ENCODE data around the gene ZNF384.

ZNF384 gene

GRCh38 chr12:6699259-6699988, 10.2 kb upstream of the ZNF384 start:
- DNase-seq = no peak

GRCh38 chr12:6698352-6699046, 9.3 kb upstream of the ZNF384 start:
- DNase-seq = no peak

GRCh38 chr12:6697584-6698351, 8.6 kb upstream of the ZNF384 start:
- peak; percentile 56 for DNase-seq

- DNase-seq = no peak
These were observed 7.8 kb upstream of the ZNF384 start for GRCh38 chr12:6696690-6697583.

GRCh38 chr12:6695313-6696045, 6.3 kb upstream of the ZNF384 start:
- no peak for DNase-seq

- DNase-seq = no peak
These were observed 5.5 kb upstream of the ZNF384 start for GRCh38 chr12:6694701-6695100.

- DNase-seq = no peak
These were observed 4.7 kb upstream of the ZNF384 start for GRCh38 chr12:6693832-6694355.

- no peak for DNase-seq
These were observed 3.7 kb upstream of the ZNF384 start for GRCh38 chr12:6692888-6693287.

GRCh38 chr12:6691473-6691872, 2.3 kb upstream of the ZNF384 start:
- no peak for DNase-seq

- DNase-seq = no peak
These were observed 604 bp downstream of the ZNF384 start for GRCh38 chr12:6688543-6688998.

GRCh38 chr12:6685814-6686213, 3.4 kb downstream of the ZNF384 start:
- DNase-seq = no peak

- DNase-seq = peak; percentile 25
These were observed 4.6 kb downstream of the ZNF384 start for GRCh38 chr12:6684609-6685008.

- no peak for DNase-seq
These were observed 12.2 kb downstream of the ZNF384 start for GRCh38 chr12:6676962-6677361.

- no peak for DNase-seq
These were observed 17.0 kb downstream of the ZNF384 start for GRCh38 chr12:6672143-6672542.

- DNase-seq = no peak
These were observed 21.5 kb downstream of the ZNF384 start for GRCh38 chr12:6667559-6668210.

GRCh38 chr12:6666211-6666610, 23.0 kb downstream of the ZNF384 start:
- DNase-seq = no peak

- DNase-seq = no peak
These were observed 24.3 kb downstream of the ZNF384 start for GRCh38 chr12:6664902-6665301.

GRCh38 chr12:6662906-6663742, 26.1 kb downstream of the ZNF384 start, which contains the start of gene ING4:
TSS of gene ING4 (minus strand) at chr12:6663119. CDS start at chr12:6663101, 18 bp downstream.
- peak; percentile 99 for DNase-seq

GRCh38 chr12:6662602-6662905, 26.6 kb downstream of the ZNF384 start:
- DNase-seq = no peak

GRCh38 chr12:6653987-6654386, 35.2 kb downstream of the ZNF384 start:
- DNase-seq = no peak
